ENCODE data around the gene CTSS.
"Not testable (repeated sequence)": the region's sequence is repeated elsewhere in the genome, so short reads cannot be mapped to it uniquely, and the experiment has no call there.

The CTSS gene

GRCh38 chr1:150765296-150765976 is at the start of gene CTSS:
Gene CTSS, minus strand, starts transcription at chr1:150765778. Its CDS starts 1,015 bp downstream, at chr1:150764763.
- no peak for DNase-seq

DNA sequence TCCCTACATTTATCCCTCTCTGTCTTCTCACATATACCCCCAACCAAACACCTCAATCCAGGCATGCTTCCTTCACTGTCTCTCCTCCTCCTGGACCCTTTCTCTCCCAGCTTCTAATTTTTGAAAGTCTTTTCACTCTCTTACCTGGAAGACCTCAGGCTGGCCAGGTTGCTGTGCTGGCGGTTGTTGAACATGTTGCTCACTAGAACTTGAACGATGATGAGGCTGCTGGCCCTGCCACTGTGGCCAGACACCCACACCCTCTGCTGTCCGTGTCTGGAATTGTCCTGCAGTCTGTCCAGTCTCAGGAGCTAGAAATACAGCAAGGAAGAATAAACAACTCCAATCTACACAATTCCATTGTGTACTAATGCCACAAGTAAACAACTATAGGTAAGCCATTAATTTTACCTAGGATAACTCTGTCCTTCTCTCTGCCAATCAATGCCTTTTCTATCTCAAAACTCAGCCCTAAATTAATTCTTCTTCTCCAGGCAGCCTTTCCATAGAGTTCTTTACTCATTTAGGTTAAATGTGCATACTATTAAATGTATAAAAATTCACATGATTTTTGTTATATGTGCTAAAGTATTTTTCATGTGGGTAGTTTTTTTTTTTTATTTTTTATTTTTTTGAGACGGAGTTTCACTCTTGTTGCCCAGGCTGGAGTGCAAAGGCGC is 47.6 kb upstream of the CTSS start:
- DNase-seq: no peak

DNA sequence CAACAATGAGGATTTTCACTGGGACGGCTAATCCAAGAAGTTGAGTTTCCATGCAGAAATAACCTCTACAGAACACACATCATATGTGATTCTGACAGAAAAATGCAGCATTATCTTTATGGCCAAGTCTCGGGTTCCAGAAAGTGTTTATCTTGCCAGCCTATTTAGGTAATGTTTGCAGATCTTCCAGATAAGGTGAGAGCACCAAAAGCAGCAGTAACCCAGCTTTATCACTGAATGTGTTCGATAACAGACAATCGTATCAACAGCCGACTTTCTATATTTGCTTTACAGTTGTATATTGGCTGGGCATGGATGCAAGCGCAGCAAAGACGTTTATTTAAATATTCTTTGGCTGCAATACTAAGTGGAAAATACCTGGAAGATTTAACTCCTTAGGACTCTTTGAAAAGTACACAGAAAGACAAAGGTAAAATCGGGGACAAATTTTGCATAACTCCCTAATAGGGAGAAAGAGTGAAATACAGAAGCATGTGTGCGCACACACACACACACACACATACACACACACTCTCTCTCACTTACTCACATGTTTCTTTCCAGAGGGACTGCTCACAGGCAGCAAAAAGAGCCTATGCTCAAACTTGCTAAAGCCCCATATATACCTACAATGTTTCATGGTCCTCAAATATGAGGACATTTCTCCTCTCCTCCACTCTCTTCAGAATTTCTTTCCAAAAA is 45.5 kb upstream of the CTSS start:
- no peak for DNase-seq

DNA sequence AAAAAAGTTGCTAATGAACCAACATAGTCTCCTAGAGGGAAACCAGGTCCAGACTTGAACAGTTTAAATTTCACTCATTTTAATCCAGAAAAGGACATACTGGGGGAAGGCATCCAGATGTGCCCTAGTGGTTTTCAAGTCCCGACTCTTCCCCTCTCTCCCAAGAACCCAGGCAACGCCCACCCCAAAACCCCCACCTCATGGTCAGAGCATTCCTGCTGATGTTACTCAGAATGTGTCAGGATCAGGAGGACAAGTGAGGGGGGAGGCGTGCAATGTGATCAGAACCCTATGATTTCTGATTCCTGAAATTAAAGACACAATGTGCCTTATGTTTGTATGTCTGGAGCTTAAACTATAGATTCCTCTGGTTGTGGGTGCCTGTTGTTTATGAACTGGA is 44.1 kb upstream of the CTSS start:
- DNase-seq: no peak

GRCh38 chr1:150808846-150809245 is 43.3 kb upstream of the CTSS start:
- no peak for DNase-seq

GRCh38 chr1:150808121-150808520 is 42.5 kb upstream of the CTSS start, which contains the start of gene CTSK:
Gene CTSK, minus strand, starts transcription at chr1:150808260. Its CDS starts 1,455 bp downstream, at chr1:150806805.
- no peak for DNase-seq

- DNase-seq: no peak
These were observed 41.9 kb upstream of the CTSS start for GRCh38 chr1:150807249-150808023.

DNA sequence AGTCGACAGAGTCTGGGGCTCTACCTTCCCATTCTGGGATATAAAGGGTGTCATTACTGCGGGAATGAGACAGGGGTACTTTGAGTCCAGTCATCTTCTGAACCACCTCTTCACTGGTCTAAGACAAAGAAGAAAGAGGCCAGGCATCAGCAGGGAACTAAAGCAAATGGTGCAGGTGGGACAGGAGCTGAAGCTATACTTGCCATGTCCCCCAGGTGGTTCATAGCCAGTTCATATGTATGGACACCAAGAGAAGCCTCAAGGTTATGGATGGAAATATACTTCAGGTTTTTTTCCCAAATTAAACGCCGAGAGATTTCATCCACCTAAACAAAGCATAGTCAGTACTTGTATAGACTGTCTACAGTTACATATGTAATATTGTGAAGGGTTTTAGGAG is 40.3 kb upstream of the CTSS start:
- DNase-seq: no peak

DNA sequence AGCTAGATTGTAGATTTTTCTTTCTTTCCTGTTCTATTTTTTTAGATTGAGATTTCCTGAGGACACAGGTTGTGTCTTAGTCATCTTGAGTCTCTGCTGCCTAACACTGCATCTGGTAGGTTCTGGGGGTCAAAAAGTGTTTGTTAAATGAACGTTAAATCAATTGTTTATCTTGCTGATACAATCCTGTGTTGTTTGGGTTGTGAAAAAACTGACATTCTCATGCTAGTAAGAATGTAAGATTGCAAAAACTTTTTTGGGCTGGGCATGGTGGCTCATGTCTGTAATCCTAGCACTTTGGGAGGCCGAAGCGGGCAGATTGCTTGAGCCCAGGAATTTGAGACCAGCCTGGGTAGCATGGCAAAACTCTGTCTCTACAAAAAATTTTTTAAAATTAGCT is 39.1 kb upstream of the CTSS start:
- no peak for DNase-seq

- no peak for DNase-seq
These were observed 33.5 kb upstream of the CTSS start for GRCh38 chr1:150799089-150799488.

- DNase-seq: no peak
These were observed 32.9 kb upstream of the CTSS start for GRCh38 chr1:150798525-150798924.

DNA sequence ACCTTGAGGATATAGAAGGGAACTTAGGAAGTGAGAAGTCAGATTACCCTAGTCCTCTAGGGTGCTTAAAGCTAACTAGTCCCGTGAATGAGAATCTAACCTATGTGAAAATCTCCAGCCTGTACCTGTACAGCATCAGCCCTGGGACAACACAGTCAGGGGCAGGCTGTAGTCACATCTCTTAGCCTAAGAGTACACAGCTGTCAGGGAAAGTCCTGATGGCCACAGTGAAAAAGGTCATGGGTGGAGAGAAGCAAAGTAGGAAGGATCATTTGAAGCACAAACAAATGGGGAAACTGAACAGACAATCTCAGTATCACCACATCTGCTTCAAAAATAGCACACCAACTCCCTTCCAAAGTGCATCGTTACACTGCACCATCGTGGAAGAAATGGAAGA is 30.8 kb upstream of the CTSS start:
- DNase-seq: no peak

GRCh38 chr1:150793778-150794177 is 28.2 kb upstream of the CTSS start:
- not testable (repeated sequence) for DNase-seq

DNA sequence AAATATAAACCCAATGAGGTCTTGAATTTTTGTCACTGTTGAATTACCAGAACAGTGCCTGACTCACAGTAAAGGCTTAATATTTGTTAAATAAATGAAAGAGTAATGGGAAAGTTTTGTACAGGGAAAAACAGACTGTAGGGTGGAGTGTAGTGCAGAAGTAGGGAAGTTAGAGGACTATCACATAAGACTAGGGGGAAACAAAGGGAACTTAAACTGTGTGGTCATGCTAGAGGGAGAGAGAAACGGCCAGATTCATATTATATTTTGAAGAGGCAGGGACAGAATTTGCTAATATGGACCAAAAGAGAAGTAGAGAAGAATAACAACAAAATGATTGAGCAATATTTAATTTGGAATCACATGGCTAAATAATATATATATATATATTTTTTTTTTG is 27.6 kb upstream of the CTSS start:
- no peak for DNase-seq

DNA sequence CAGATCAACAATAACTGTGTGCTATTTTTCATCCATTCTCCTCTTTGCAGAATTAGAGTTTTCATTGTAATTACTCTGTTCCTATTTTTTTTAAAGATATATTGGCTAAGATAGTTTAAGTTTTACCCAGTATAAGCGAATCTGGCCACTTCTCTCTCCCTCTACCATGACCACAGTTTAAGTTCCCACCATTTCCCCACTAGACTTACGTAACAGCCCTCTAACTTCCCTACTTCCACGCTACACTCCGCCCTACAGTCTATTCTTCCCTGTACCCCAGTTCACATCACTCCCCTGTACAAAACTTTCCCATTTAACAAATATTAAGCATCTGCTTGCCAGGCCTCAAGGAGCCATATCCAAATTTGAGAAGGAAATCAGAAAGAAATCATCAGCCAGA is 26.0 kb upstream of the CTSS start:
- no peak for DNase-seq

DNA sequence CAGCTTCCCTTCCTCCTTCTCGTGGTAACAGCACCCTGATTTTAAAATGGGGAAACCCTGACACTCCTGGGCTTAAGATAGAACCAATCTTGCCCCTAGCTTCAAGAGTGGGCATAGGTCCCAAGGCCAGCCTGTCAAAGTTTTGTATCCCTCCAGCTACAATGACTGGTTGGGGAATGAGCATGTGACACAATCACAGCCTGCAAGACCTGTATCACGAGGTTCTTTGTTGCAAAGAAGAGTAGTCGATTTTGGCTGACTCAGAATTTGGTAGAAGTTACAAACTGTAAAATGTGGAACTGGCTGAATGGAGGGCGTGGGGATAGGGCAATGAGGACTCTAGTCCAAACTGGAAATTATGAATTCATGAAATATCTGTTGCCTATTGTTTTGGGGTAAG is 23.8 kb upstream of the CTSS start:
- no peak for DNase-seq

GRCh38 chr1:150788946-150789345 is 23.4 kb upstream of the CTSS start:
- DNase-seq: no peak

DNA sequence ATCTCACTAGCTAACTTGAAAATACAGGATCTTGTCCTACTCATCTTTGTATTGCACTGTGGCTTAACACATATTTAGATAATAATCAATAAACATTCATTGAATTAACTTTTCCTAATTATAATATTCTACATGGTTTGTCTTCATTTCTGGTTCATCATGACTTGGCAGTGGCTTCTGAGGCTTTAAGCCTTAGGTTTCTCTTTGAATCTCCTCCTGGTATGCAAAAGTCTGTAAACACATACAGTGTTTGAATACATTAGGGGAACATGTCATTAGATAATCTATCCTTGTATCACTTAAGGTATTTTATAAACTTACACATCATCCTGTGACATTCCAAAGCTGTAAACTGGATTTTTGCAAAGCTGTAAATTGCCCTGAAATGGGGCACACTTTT is 21.9 kb upstream of the CTSS start:
- no peak for DNase-seq

DNA sequence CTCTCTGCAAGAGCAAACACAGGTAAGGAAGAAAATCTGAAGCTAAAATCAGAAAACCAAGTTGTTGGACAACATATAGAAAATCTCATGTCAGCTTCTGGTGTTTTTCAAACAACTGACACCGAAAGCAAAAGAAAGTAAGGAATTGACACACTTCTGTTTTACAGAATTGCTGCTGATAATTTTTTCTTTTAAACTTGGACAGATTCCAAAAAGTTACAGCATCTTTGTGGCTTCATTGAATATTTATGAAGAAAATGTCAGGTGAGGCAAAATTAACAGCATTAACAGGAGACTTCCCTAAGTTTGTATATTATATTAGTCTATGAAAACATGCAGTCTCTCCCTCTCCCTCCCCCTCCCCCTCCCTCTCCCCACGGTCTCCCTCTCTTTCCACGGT is 14.9 kb upstream of the CTSS start:
- no peak for DNase-seq

DNA sequence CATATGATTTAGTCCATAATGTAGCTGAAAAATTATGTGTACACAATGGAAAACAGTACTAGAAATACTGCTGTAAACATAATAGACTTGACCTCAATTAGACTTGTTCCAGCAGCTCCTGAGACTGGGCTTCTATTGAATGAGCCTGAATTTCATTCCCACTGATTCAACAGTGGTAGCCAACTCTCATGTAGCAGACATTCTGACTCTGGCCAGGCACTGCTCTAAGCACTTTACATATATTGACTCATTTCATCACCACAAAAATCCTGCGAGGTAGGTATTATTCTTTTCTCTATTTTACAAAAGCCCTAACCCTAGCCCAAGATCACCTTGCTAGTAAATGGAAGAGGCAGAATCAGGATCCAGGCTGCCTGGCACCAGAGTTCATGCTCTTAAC is 12.8 kb upstream of the CTSS start:
- DNase-seq: no peak

DNA sequence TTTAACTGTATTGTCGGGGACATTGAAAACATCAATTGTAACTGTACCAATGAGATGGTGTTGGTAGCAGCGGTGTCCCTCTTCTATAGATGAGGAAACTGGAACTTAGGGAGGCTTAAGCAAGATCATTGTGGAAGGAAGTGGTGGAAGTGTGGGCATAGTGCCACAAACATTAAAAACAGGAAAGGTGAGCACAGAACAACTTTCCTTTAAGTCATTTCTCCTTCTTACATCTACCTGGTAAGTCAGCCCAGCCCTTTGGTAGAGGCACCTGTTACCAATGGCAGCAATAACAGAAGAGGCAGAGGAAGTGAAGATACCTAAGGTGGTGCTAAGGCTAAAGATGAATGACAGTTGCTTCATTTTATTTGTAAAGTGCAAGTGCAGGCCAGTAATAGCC is 12.0 kb upstream of the CTSS start:
- no peak for DNase-seq

DNA sequence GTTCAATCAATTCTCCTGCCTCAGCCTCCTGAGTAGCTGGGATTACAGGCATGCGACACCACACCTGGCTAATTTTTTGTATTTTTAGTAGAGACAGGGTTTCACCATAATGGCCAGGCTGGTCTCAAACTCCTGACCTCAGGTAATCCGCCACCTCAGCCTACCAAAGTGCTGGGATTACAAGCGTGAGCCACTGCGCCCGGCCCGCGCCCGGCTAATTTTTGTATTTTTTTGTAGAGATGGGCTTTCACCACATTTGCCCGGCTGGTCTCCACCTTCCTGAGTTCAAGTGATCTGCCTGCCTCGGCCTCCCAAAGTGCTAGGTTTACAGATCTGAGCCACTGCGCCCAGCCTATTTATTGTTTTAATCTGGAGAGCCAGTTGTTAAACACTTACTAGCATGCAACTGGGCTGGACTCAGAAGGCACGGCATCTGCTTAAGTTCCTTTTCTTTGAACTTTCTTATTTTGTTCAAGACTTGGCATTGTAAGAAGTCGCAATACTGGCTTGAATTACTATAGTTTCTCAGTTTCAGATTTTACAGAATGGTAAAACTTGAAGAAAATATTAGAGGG is 10.4 kb upstream of the CTSS start:
- DNase-seq: not testable (repeated sequence)

GRCh38 chr1:150775276-150775675 is 9.7 kb upstream of the CTSS start:
- no peak for DNase-seq
